Transverse colon (tissue), 4 donors: ENCODE measurements around the gene IDH3G.

Experiments used
- POLR2A ChIP-seq: fragments of 450-650 bp; IDR thresholded peaks from one replicate; pipeline ENCODE4 v1.6.1; 2016; ENCODE audit warnings: antibody characterized with exemption, mild to moderate bottlenecking, moderate library complexity
- POLR2AphosphoS5 ChIP-seq, 3 donors: sonication (generic); formaldehyde crosslinking; IDR thresholded peaks; one replicate each; pipeline ENCODE4 v1.6.1; 2016; ENCODE audit warnings: antibody characterized with exemption in 3 of 3
- TF ChIP-seq, protein P1 (sequence below), 5 experiments: fragments of 200-600 bp in 3 of 5; fragments of 450-650 bp in 2 of 5; sonication (generic) in 3 of 5; IDR thresholded peaks; 1 replicate in 2 of 5; 2 replicates in 3 of 5; pipeline ENCODE4 v1.5.1; 2016 to 2017; ENCODE audit warnings: antibody characterized with exemption in 5 of 5, inconsistent platforms in 3 of 5, mild to moderate bottlenecking in 2 of 5, moderate library complexity in 1 of 5

- TF ChIP-seq, protein P1, sequence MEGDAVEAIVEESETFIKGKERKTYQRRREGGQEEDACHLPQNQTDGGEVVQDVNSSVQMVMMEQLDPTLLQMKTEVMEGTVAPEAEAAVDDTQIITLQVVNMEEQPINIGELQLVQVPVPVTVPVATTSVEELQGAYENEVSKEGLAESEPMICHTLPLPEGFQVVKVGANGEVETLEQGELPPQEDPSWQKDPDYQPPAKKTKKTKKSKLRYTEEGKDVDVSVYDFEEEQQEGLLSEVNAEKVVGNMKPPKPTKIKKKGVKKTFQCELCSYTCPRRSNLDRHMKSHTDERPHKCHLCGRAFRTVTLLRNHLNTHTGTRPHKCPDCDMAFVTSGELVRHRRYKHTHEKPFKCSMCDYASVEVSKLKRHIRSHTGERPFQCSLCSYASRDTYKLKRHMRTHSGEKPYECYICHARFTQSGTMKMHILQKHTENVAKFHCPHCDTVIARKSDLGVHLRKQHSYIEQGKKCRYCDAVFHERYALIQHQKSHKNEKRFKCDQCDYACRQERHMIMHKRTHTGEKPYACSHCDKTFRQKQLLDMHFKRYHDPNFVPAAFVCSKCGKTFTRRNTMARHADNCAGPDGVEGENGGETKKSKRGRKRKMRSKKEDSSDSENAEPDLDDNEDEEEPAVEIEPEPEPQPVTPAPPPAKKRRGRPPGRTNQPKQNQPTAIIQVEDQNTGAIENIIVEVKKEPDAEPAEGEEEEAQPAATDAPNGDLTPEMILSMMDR (IDR thresholded peaks at IDR 0.05) = no peak
- no peak for TF ChIP-seq POLR2A
- no peak for TF ChIP-seq POLR2AphosphoS5 (IDR thresholded peaks at IDR 0.05)
Observed at GRCh38 chrX:153762626-153763173, 31.5 kb downstream of the IDH3G start.
